ENCODE measurements around the gene NRGN. TPM values are rescaled to one million over a fixed set of nuclear protein-coding genes. Genes with fewer than 3 reads are reported as not detected.
A peak's percentile ranks its signal among the peaks of the same experiment; 100 is the strongest.

The NRGN gene
- total and polyA plus RNA-seq, 2 of the 4 experiments (the other 2 are of a cell fraction), result 0.54 to 24.8 TPM

GRCh38 chr11:124796312-124796711, 56.6 kb downstream of the NRGN start:
- no peak overlapping the region for H2BK20ac ChIP-seq (ENCODE audit: low read depth, low read length)
- no peak overlapping the region for H4K91ac ChIP-seq (ENCODE audit: insufficient read depth, low read depth, low read length)
- POLR2A ChIA-PET (ENCODE audit: unreplicated experiment), result interaction anchor here (0.6 kb wide), 2 partner anchors 18 to 123 kb away, joined by 3 read pairs; no protein-coding TSS in a partner anchor
- no peak overlapping the region; the same call in 1 of the 2 replicates for H3K23ac ChIP-seq (ENCODE audit: low read depth, low read length)
- CTCF ChIA-PET, result no interaction called here
- TF ChIP-seq BHLHE40 (IDR thresholded peaks at IDR 0.05; ENCODE audit: low read depth, low read length), result no peak
- TF ChIP-seq MAZ (IDR thresholded peaks at IDR 0.05; ENCODE audit: borderline replicate concordance, low read depth, low read length), result no peak
- no peak for TF ChIP-seq NFE2L2 (IDR thresholded peaks at IDR 0.05; ENCODE audit: low read depth, low read length)
- TF ChIP-seq ELK1 (IDR thresholded peaks at IDR 0.05; ENCODE audit: borderline replicate concordance, low read depth, low read length), result no peak
- no peak for TF ChIP-seq MAFK (IDR thresholded peaks at IDR 0.05; ENCODE audit: low read depth, low read length)
- no peak for TF ChIP-seq RCOR1 (IDR thresholded peaks at IDR 0.05; ENCODE audit: insufficient replicate concordance, low read length)
- no peak for TF ChIP-seq RAD21 (IDR thresholded peaks at IDR 0.05; ENCODE audit: low read length)
- no peak for TF ChIP-seq USF2 (IDR thresholded peaks at IDR 0.05; ENCODE audit: low read depth, low read length)
- no peaks in the 10 kb centered on the region for H3K27me3 ChIP-seq (ENCODE audit: control insufficient read depth, insufficient read depth, low read length)
- H3K4me2 ChIP-seq (ENCODE audit: low read depth, low read length), result no peak overlapping the region
- peaks cover 56% of the 10 kb centered on the region for H4K20me1 ChIP-seq (ENCODE audit: insufficient read depth, low read length)
- peaks cover 8% of the 10 kb centered on the region for H3K9me1 ChIP-seq (ENCODE audit: insufficient read depth, low read length)
- no peak overlapping the region for H3K18ac ChIP-seq (ENCODE audit: low read depth, low read length)
- no peak overlapping the region for H2BK15ac ChIP-seq (ENCODE audit: low read depth, low read length)
- H4K8ac ChIP-seq (ENCODE audit: low read depth in 2 of 2, low read length in 2 of 2), result no peak overlapping the region
- H2BK5ac ChIP-seq (ENCODE audit: low read depth, low read length, poor library complexity, severe bottlenecking), result no peak overlapping the region
- TSS peak; percentile 3 for BruUV-seq (replicated peaks)
- H3K9ac ChIP-seq (ENCODE audit: low read depth, low read length), result no peak overlapping the region
- dilution Hi-C loops (cut with HindIII; ENCODE audit: low sequenced_read_pairs, unreplicated experiment), result no loop called here
- no peak overlapping the region for H3K27ac ChIP-seq (ENCODE audit: insufficient read depth, low read length)
- WGBS, 2 experiments (ENCODE audit: extremely low coverage in 2 of 2, insufficient read length in 1 of 2), result no CpG with 5 or more reads among the region's 3 CpGs
- H3K4me1 ChIP-seq (ENCODE audit: control insufficient read depth, insufficient read depth, low read length), result peaks cover 7% of the 10 kb centered on the region
- ATAC-seq (ENCODE audit: low read depth), result no peak
- no peak overlapping the region for H2AK5ac ChIP-seq (ENCODE audit: low read depth, low read length)
- H2AK9ac ChIP-seq (replicated peaks; ENCODE audit: low read depth, low read length, poor library complexity), result no peak overlapping the region
- H3K9me3 ChIP-seq (ENCODE audit: control insufficient read depth, insufficient read depth, low read length), result no peaks in the 10 kb centered on the region
- in situ Hi-C loops (cut with MboI; ENCODE audit: low sequenced_read_pairs), result no loop called here
- peaks cover 15 to 43% of the 10 kb centered on the region in 2 experiments for H3K79me1 ChIP-seq (ENCODE audit: low read depth in 1 of 2, low read length in 2 of 2)
- no peak overlapping the region for H3K4me3 ChIP-seq (ENCODE audit: insufficient read depth, low read depth, low read length)
- no peak for DNase-seq
- no peak overlapping the region for H2BK120ac ChIP-seq (ENCODE audit: low read depth, low read length)
- intact Hi-C loops (cut with micrococcal nuclease), result no loop called here
- H3K36me3 ChIP-seq (ENCODE audit: control insufficient read depth, insufficient read depth, low read length), result no peaks in the 10 kb centered on the region
- no peak overlapping the region for H2AFZ ChIP-seq (replicated peaks; ENCODE audit: low read length, poor library complexity)
- H3K14ac ChIP-seq (replicated peaks; ENCODE audit: low read depth, low read length), result no peak overlapping the region
- H3K56ac ChIP-seq (ENCODE audit: extremely low read depth, insufficient read depth, low read length), result no peak overlapping the region
- H3K4ac ChIP-seq (ENCODE audit: low read depth, low read length), result no peak overlapping the region
- H4K5ac ChIP-seq (ENCODE audit: low read depth, low read length), result no peak overlapping the region

Other genes starting within 250 kb of the NRGN start
- gene OR8B12, start 196.3 kb upstream of the NRGN start, total RNA-seq (2012; rRNA removed), result not detected in 2 replicates
- not detected in 2 replicates for gene OR8B12, start 196.3 kb upstream of the NRGN start, polyA plus RNA-seq (2012; rRNA removed)
- gene OR8A1, start 169.9 kb upstream of the NRGN start, total RNA-seq (2012; rRNA removed), result not detected in 2 replicates
- gene OR8A1, start 169.9 kb upstream of the NRGN start, polyA plus RNA-seq (2012; rRNA removed), result not detected in 2 replicates
- gene PANX3, start 128.5 kb upstream of the NRGN start, total RNA-seq (2012; rRNA removed), result not detected in 2 replicates
- gene PANX3, start 128.5 kb upstream of the NRGN start, polyA plus RNA-seq (2012; rRNA removed), result not detected in 2 replicates
- 11.9 and 13.3 TPM in 2 replicates for gene TBRG1, start 117.1 kb upstream of the NRGN start, total RNA-seq (2012; rRNA removed)
- 20.2 and 23.2 TPM in 2 replicates for gene TBRG1, start 117.1 kb upstream of the NRGN start, polyA plus RNA-seq (2012; rRNA removed)
- gene SIAE, start 66.2 kb upstream of the NRGN start, total RNA-seq (2012; rRNA removed), result 3.3 and 4.7 TPM in 2 replicates
- 11.3 and 12.0 TPM in 2 replicates for gene SIAE, start 66.2 kb upstream of the NRGN start, polyA plus RNA-seq (2012; rRNA removed)
- gene SPA17, start 66.0 kb upstream of the NRGN start, total RNA-seq (2012; rRNA removed), result 9.9 and 14.4 TPM in 2 replicates
- gene SPA17, start 66.0 kb upstream of the NRGN start, polyA plus RNA-seq (2012; rRNA removed), result 10.6 and 11.5 TPM in 2 replicates
- gene VSIG2, start 12.3 kb downstream of the NRGN start, total RNA-seq (2012; rRNA removed), result not detected in 2 replicates
- not detected in 2 replicates for gene VSIG2, start 12.3 kb downstream of the NRGN start, polyA plus RNA-seq (2012; rRNA removed)
- gene ESAM, start 22.3 kb downstream of the NRGN start, total RNA-seq (2012; rRNA removed), result under 0.01 TPM in 1 of 2 replicates, not detected in the other
- 0.12 and 0.20 TPM in 2 replicates for gene ESAM, start 22.3 kb downstream of the NRGN start, polyA plus RNA-seq (2012; rRNA removed)
- gene MSANTD2, start 60.5 kb downstream of the NRGN start, total RNA-seq (2012; rRNA removed), result 5.0 and 6.4 TPM in 2 replicates
- gene MSANTD2, start 60.5 kb downstream of the NRGN start, polyA plus RNA-seq (2012; rRNA removed), result 4.8 and 6.0 TPM in 2 replicates
- 10.3 and 12.0 TPM in 2 replicates for gene ROBO3, start 125.5 kb downstream of the NRGN start, total RNA-seq (2012; rRNA removed)
- gene ROBO3, start 125.5 kb downstream of the NRGN start, polyA plus RNA-seq (2012; rRNA removed), result 54.1 and 64.5 TPM in 2 replicates
- gene ROBO4, start 157.9 kb downstream of the NRGN start, total RNA-seq (2012; rRNA removed), result 0.56 and 0.72 TPM in 2 replicates
- gene ROBO4, start 157.9 kb downstream of the NRGN start, polyA plus RNA-seq (2012; rRNA removed), result 0.82 and 1.4 TPM in 2 replicates
- not detected in 2 replicates for gene HEPN1, start 179.3 kb downstream of the NRGN start, total RNA-seq (2012; rRNA removed)
- not detected in 2 replicates for gene HEPN1, start 179.3 kb downstream of the NRGN start, polyA plus RNA-seq (2012; rRNA removed)
- 0.18 TPM in 1 of 2 replicates, not detected in the other for gene HEPACAM, start 196.1 kb downstream of the NRGN start, total RNA-seq (2012; rRNA removed)
- gene HEPACAM, start 196.1 kb downstream of the NRGN start, polyA plus RNA-seq (2012; rRNA removed), result 0.03 and 0.09 TPM in 2 replicates
- 2.0 and 2.5 TPM in 2 replicates for gene CCDC15, start 214.3 kb downstream of the NRGN start, total RNA-seq (2012; rRNA removed)
- 0.69 and 1.1 TPM in 2 replicates for gene CCDC15, start 214.3 kb downstream of the NRGN start, polyA plus RNA-seq (2012; rRNA removed)

Data from IMR-90 (cell line).